SK-N-SH treated with all-trans-retinoic acid at 6 μM for 48 hours (cell line): ENCODE results near the gene SLC13A3.

Source experiments
- ATAC-seq: fragments of 200-7000 bp; cut with Tn5 transposase; 3 replicates; pipeline ENCODE4 v1.9.1; 2020; ENCODE audit warnings: mild to moderate bottlenecking, moderate library complexity
- ARNTL ChIP-seq: fragments of 450-650 bp; formaldehyde crosslinking; IDR thresholded peaks from 2 replicates; pipeline ENCODE4 v1.5.0; 2020; ENCODE audit warnings: low read depth, mild to moderate bottlenecking, moderate library complexity, borderline replicate concordance
- CSDC2 ChIP-seq: fragments of 250-450 bp; sonication (Bioruptor Pico); IDR thresholded peaks from 2 replicates; pipeline ENCODE4 v1.5.0; 2020; ENCODE audit warnings: mild to moderate bottlenecking, moderate library complexity
- CSRNP3 ChIP-seq: fragments of 250-450 bp; sonication (Bioruptor Pico); IDR thresholded peaks from 2 replicates; pipeline ENCODE4 v1.5.1; 2021; ENCODE audit warnings: mild to moderate bottlenecking, moderate library complexity
- ESRRG ChIP-seq: fragments of 250-450 bp; sonication (Bioruptor Pico); IDR thresholded peaks from 2 replicates; pipeline ENCODE4 v1.6.1; 2021; ENCODE audit warnings: mild to moderate bottlenecking
- GLIS3 ChIP-seq: fragments of 250-450 bp; sonication (Bioruptor Pico); IDR thresholded peaks from 2 replicates; pipeline ENCODE4 v1.5.0; 2020; ENCODE audit warnings: mild to moderate bottlenecking, moderate library complexity
- OSR1 ChIP-seq: fragments of 250-450 bp; sonication (Bioruptor Pico); IDR thresholded peaks from 2 replicates; pipeline ENCODE4 v1.8.0; 2022; ENCODE audit warnings: moderate library complexity, mild to moderate bottlenecking, inconsistent platforms
- PATZ1 ChIP-seq: fragments of 250-450 bp; sonication (Bioruptor Pico); IDR thresholded peaks from 2 replicates; pipeline ENCODE4 v1.8.0; 2020; ENCODE audit warnings: mild to moderate bottlenecking, moderate library complexity, borderline replicate concordance
- POU6F1 ChIP-seq: fragments of 250-450 bp; sonication (Bioruptor Pico); IDR thresholded peaks from 2 replicates; pipeline ENCODE4 v1.8.0; 2021; ENCODE audit warnings: low read depth, mild to moderate bottlenecking, moderate library complexity, borderline replicate concordance
- RARB ChIP-seq: fragments of 250-450 bp; sonication (Bioruptor Pico); IDR thresholded peaks from 2 replicates; pipeline ENCODE4 v1.8.0; 2021; ENCODE audit warnings: mild to moderate bottlenecking, moderate library complexity
- SNAI2 ChIP-seq: fragments of 250-450 bp; sonication (Bioruptor Pico); IDR thresholded peaks from 2 replicates; pipeline ENCODE4 v1.5.0; 2020; ENCODE audit warnings: mild to moderate bottlenecking, moderate library complexity
- TCF4 ChIP-seq: fragments of 250-450 bp; sonication (Bioruptor Pico); IDR thresholded peaks from 2 replicates; pipeline ENCODE4 v1.8.0; 2021; ENCODE audit warnings: mild to moderate bottlenecking, moderate library complexity, borderline replicate concordance
- TOX ChIP-seq: fragments of 250-450 bp; sonication (Bioruptor Pico); IDR thresholded peaks from 2 replicates; pipeline ENCODE4 v1.8.0; 2021; ENCODE audit warnings: mild to moderate bottlenecking, moderate library complexity, borderline replicate concordance
- TSHZ2 ChIP-seq: fragments of 250-450 bp; sonication (Bioruptor Pico); IDR thresholded peaks from 2 replicates; pipeline ENCODE4 v1.5.0; 2020; ENCODE audit warnings: mild to moderate bottlenecking, moderate library complexity
- ZC3H10 ChIP-seq: fragments of 250-450 bp; sonication (Bioruptor Pico); IDR thresholded peaks from 2 replicates; pipeline ENCODE4 v1.5.1; 2021; ENCODE audit warnings: mild to moderate bottlenecking, moderate library complexity
- ZFP30 ChIP-seq: fragments of 450-650 bp; formaldehyde crosslinking; IDR thresholded peaks from 2 replicates; pipeline ENCODE4 v1.5.0; 2022; ENCODE audit warnings: mild to moderate bottlenecking, moderate library complexity
- ZNF565 ChIP-seq: fragments of 450-650 bp; formaldehyde crosslinking; conservative IDR thresholded peaks from 2 replicates; pipeline ENCODE4 v1.5.0; 2020; ENCODE audit warnings: low read depth, mild to moderate bottlenecking, moderate library complexity
- ZNF70 ChIP-seq: fragments of 450-650 bp; formaldehyde crosslinking; IDR thresholded peaks from 2 replicates; pipeline ENCODE4 v1.5.0; 2020; ENCODE audit warnings: mild to moderate bottlenecking, moderate library complexity

SLC13A3 gene

GRCh38 chr20:46554828-46555227 is 96.4 kb downstream of the SLC13A3 start (continued):
- TF ChIP-seq CSRNP3 (CRISPR knock-in tag) (no peak), ZNF70 (CRISPR knock-in tag) (no peak), ZNF565 (CRISPR knock-in tag) (no peak)

GRCh38 chr20:46553926-46554325 is 97.3 kb downstream of the SLC13A3 start:
- TF ChIP-seq ZNF70 (CRISPR knock-in tag) (no peak), ZNF565 (CRISPR knock-in tag) (no peak)
- no peak for ATAC-seq

- no peak for TF ChIP-seq ESRRG (CRISPR knock-in tag)
- no peak for TF ChIP-seq GLIS3
- no peak for TF ChIP-seq RARB (CRISPR knock-in tag)
- TF ChIP-seq TSHZ2 (CRISPR knock-in tag): no peak
- no peak for TF ChIP-seq CSRNP3 (CRISPR knock-in tag)
- TF ChIP-seq ZNF70 (CRISPR knock-in tag): no peak
- no peak for TF ChIP-seq ARNTL
- TF ChIP-seq ZFP30 (CRISPR knock-in tag): no peak
- TF ChIP-seq TOX (CRISPR knock-in tag): no peak
- TF ChIP-seq CSDC2: no peak
- TF ChIP-seq POU6F1: no peak
- TF ChIP-seq SNAI2 (CRISPR knock-in tag): no peak
- no peak for TF ChIP-seq ZC3H10
- TF ChIP-seq PATZ1 (CRISPR knock-in tag): no peak
- TF ChIP-seq OSR1: no peak
- no peak for TF ChIP-seq TCF4 (CRISPR knock-in tag)
- ATAC-seq: no peak
Measured at GRCh38 chr20:46552460-46553420, 98.5 kb downstream of the SLC13A3 start.
